Endothelial cell (in vitro differentiated cells): ENCODE measurements around the gene F13A1. TPM values are rescaled to one million over a fixed set of nuclear protein-coding genes. Genes with fewer than 3 reads are reported as not detected.
"Not testable (repeated sequence)": the region's sequence is repeated elsewhere in the genome, so short reads cannot be mapped to it uniquely, and the experiment has no call there.

Source experiments
- DNase-seq: peaks from one replicate; pipeline ENCODE4 v3.0.0; 2021; ENCODE audit warnings: low spot score
- H3K27ac Mint-ChIP-seq: one replicate; pipeline ENCODE4 v1.8.0; 2021; ENCODE audit warnings: mixed read lengths, inconsistent platforms; ENCODE audit not compliant: unreplicated experiment
- H3K27me3 Mint-ChIP-seq: one replicate; pipeline ENCODE4 v1.8.0; 2021; ENCODE audit warnings: mild to moderate bottlenecking, moderate library complexity, mixed read lengths, inconsistent platforms; ENCODE audit not compliant: unreplicated experiment
- H3K36me3 Mint-ChIP-seq: one replicate; pipeline ENCODE4 v1.8.0; 2021; ENCODE audit warnings: mild to moderate bottlenecking, low read depth, mixed read lengths, inconsistent platforms; ENCODE audit not compliant: unreplicated experiment
- H3K4me1 Mint-ChIP-seq: one replicate; pipeline ENCODE4 v1.8.0; 2021; ENCODE audit warnings: mild to moderate bottlenecking, mixed read lengths, inconsistent platforms; ENCODE audit not compliant: unreplicated experiment
- H3K4me3 Mint-ChIP-seq: one replicate; pipeline ENCODE4 v1.8.0; 2021; ENCODE audit warnings: mild to moderate bottlenecking, mixed read lengths, inconsistent platforms; ENCODE audit not compliant: unreplicated experiment
- H3K9me3 Mint-ChIP-seq: one replicate; pipeline ENCODE4 v1.8.0; 2021; ENCODE audit warnings: mixed read lengths, inconsistent platforms; ENCODE audit not compliant: unreplicated experiment
- CTCF ChIP-seq: fragments of 200-600 bp; sonication (generic); IDR thresholded peaks from one replicate; pipeline ENCODE4 v1.5.0; 2021; ENCODE audit warnings: antibody characterized with exemption; ENCODE audit not compliant: unreplicated experiment
- total RNA-seq: library from RNA; stranded (reverse); fragmentation: NEBNext Ultra II Directional; extraction: Animal tissue kit (Norgen Biotek cat#: 25700); gene quantifications from one replicate; pipeline ENCODE4 v1.2.1, GENCODE V29; 2021; ENCODE audit not compliant: unreplicated experiment

The F13A1 gene
- total RNA-seq, 1 donor from 2014 or later = not detected

- no peak overlapping the region for H3K4me3 Mint-ChIP-seq
- no peaks in the 10 kb centered on the region for H3K36me3 Mint-ChIP-seq
- no peak for TF ChIP-seq CTCF
- no peak for DNase-seq
- no peaks in the 10 kb centered on the region for H3K9me3 Mint-ChIP-seq
- H3K4me1 Mint-ChIP-seq = peaks cover 15% of the 10 kb centered on the region
- peak overlapping the region; percentile 74 for H3K27ac Mint-ChIP-seq
- peaks cover under 1% of the 10 kb centered on the region for H3K27me3 Mint-ChIP-seq
Measured at GRCh38 chr6:6312901-6313441, 7.5 kb downstream of the F13A1 start.

GRCh38 chr6:6305575-6305974, 14.9 kb downstream of the F13A1 start:
- no peaks in the 10 kb centered on the region for H3K27me3 Mint-ChIP-seq
- H3K4me3 Mint-ChIP-seq = no peak overlapping the region
- H3K4me1 Mint-ChIP-seq = no peaks in the 10 kb centered on the region
- DNase-seq = no peak
- no peak for TF ChIP-seq CTCF
- no peaks in the 10 kb centered on the region for H3K36me3 Mint-ChIP-seq
- no peaks in the 10 kb centered on the region for H3K9me3 Mint-ChIP-seq
- no peak overlapping the region for H3K27ac Mint-ChIP-seq

GRCh38 chr6:6300383-6300782, 20.1 kb downstream of the F13A1 start:
- H3K4me3 Mint-ChIP-seq, H3K36me3 Mint-ChIP-seq: not testable (repeated sequence)

GRCh38 chr6:6293317-6293716, 27.1 kb downstream of the F13A1 start:
- no peaks in the 10 kb centered on the region for H3K4me1 Mint-ChIP-seq
- H3K27ac Mint-ChIP-seq = no peak overlapping the region
- no peaks in the 10 kb centered on the region for H3K9me3 Mint-ChIP-seq
- DNase-seq = no peak
- H3K27me3 Mint-ChIP-seq = peaks cover 1% of the 10 kb centered on the region
- H3K36me3 Mint-ChIP-seq = no peaks in the 10 kb centered on the region
- H3K4me3 Mint-ChIP-seq = no peak overlapping the region
- TF ChIP-seq CTCF = no peak

More at GRCh38 chr6:6300383-6300782, 20.1 kb downstream of the F13A1 start:
- H3K27me3 Mint-ChIP-seq, H3K27ac Mint-ChIP-seq, H3K9me3 Mint-ChIP-seq, H3K4me1 Mint-ChIP-seq, DNase-seq: not testable (repeated sequence)

GRCh38 chr6:6287415-6287814, 33.0 kb downstream of the F13A1 start:
- H3K9me3 Mint-ChIP-seq = no peaks in the 10 kb centered on the region
- H3K27ac Mint-ChIP-seq = no peak overlapping the region
- no peak for TF ChIP-seq CTCF
- H3K36me3 Mint-ChIP-seq = no peaks in the 10 kb centered on the region
- no peak for DNase-seq
- H3K27me3 Mint-ChIP-seq = peaks cover 1% of the 10 kb centered on the region
- no peaks in the 10 kb centered on the region for H3K4me1 Mint-ChIP-seq
- no peak overlapping the region for H3K4me3 Mint-ChIP-seq
